ENCODE measurements around the gene ACTA1.
"Not testable (repeated sequence)": the region's sequence is repeated elsewhere in the genome, so short reads cannot be mapped to it uniquely, and the experiment has no call there.

The ACTA1 gene

GRCh38 chr1:229409616-229410369, 24.1 kb downstream of the ACTA1 start:
- DNase-seq (ENCODE audit: low spot score): peak; percentile 35

- peak; percentile 17 for DNase-seq (ENCODE audit: low spot score)
These were observed 25.3 kb downstream of the ACTA1 start for GRCh38 chr1:229408458-229409037.

DNA sequence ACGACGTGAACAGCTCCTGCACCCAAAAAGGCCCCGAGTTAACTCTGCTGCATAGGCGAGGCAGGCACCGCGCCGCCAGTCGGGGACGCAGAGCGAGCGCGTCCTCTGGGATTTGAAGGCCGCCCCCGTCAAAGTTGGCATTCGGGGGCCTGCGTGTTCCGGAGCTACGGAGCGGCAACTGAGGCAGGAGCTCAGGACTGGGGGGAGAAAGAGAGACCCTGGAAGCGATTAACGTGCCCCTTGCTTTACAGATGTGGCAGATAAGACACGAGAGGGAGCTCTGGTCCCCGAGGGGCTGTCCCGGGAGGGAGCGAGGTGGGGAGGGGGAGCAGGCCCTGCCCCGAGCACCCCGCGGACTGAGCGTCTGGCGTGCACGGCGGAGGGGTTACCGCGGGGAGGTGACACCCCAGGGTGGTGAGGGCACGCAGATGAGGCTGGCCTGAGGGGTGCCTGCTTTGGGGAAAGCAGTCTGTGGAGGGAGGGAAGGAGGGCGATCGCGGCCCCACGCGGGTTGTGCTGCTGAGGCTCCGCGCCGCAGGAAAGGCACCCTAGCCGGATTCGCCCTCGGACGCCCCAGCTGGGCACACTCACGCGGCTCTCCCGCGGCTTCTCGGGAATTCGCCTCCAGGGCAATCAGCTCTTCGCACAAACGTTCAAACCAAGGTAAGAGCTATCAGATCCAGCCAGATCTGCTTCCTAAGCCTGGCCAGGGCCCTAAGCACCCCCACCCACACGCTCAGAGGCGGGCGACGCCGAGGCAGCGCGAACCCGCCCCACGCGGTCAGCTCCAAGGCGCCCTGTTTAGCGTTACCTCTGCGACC, 26.5 kb downstream of the ACTA1 start:
- DNase-seq (ENCODE audit: low spot score): no peak

- no peak for DNase-seq (ENCODE audit: low spot score)
These were observed 27.1 kb downstream of the ACTA1 start for GRCh38 chr1:229406798-229407197.

DNA sequence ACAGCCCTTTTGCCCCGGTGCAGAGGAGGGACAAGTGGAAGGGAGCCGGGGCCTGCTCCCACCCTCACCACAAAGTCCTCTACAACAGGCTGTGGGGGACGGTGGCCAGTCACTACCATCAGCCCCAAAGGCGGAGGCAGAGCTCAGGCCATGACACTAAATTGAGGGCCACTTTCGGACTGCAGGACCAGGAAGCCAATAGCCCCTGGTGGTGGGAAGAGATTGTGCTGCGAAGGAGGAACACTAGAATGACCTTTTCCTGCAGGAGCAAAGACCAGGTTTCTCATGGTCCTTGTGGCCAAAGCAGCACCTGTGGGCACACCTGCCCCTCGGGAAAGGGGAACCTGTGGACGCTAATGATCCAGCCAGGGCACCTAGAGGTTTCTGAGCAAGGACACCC, 30.3 kb downstream of the ACTA1 start:
- DNase-seq (ENCODE audit: low spot score): no peak

GRCh38 chr1:229402993-229403392, 30.9 kb downstream of the ACTA1 start:
- no peak for DNase-seq (ENCODE audit: low spot score)

DNA sequence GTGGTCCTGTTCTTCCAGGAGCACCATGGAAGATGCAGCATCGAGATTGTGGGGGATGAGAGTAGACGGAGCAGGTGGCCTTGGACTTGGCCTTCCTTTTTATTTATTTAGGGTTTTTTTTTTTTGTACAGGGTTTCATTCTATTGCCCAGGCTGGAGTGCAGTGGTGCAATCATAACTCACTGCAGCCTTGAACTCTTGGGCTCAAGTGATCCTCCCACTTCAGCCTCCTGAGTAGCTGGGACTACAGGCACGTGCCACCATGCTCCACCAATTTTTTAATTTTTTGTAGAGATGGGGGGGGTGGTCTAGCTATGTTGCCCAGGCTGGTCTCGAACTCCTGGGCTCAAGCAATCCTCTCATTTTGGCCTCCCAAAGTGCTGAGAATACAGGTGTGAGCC, 31.6 kb downstream of the ACTA1 start:
- not testable (repeated sequence) for DNase-seq (ENCODE audit: low spot score)

GRCh38 chr1:229397762-229398161, 36.1 kb downstream of the ACTA1 start:
- no peak for DNase-seq (ENCODE audit: low spot score)

- DNase-seq (ENCODE audit: low spot score): no peak
These were observed 37.2 kb downstream of the ACTA1 start for GRCh38 chr1:229396585-229397206.

GRCh38 chr1:229394517-229394916, 39.4 kb downstream of the ACTA1 start:
- not testable (repeated sequence) for DNase-seq (ENCODE audit: low spot score)

DNA sequence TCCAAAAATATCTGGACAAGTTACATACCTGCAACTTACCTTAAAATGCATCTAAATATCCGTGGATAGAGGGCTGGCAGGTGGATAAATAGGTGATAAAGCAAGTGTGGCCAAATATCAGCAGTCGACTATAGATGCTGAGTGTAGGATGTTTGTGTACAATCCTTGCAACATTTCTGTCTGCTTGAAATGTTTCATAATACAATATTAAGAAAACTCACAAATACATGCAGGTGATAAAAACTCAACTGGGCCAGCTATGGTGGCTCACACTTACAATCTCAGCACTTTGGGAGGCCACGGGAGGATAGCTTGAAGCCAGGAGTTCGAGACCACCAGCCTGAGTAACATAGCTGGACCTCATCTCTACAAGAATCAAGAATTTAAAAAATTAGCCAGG, 41.0 kb downstream of the ACTA1 start:
- no peak for DNase-seq (ENCODE audit: low spot score)

- no peak for DNase-seq (ENCODE audit: low spot score)
These were observed 43.8 kb downstream of the ACTA1 start for GRCh38 chr1:229390130-229390529.

DNA sequence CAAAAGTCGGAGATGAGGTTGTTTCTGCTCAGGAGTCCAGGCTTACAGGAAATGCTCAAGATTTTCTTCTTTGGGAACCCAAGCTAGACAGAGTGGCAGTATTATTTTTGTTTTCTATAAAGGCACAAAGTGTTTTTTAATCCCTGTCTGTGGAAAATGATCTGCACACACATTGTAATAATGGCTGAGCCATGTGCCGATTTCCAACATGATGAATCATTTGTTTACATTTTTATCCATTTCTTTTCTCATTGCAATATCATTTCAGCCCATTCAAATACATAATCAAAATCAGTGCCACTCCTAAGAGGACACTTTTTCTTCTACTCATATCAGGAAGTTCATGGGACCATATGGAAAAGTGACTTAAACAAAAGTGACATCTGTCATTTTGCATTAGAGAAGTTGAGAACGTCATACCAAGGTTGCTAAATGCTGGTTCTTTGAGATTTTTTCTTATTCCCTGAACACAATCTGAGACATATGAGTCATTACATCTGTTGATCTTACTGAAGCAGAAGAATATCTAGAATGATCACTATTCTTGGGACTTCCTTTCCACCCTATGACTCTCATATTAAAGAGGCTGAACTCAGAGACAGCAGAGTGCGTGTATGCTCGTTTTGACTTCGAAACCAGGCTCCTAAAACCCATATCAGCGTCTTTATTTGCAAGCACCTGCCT, 44.9 kb downstream of the ACTA1 start:
- DNase-seq (ENCODE audit: low spot score): no peak

DNA sequence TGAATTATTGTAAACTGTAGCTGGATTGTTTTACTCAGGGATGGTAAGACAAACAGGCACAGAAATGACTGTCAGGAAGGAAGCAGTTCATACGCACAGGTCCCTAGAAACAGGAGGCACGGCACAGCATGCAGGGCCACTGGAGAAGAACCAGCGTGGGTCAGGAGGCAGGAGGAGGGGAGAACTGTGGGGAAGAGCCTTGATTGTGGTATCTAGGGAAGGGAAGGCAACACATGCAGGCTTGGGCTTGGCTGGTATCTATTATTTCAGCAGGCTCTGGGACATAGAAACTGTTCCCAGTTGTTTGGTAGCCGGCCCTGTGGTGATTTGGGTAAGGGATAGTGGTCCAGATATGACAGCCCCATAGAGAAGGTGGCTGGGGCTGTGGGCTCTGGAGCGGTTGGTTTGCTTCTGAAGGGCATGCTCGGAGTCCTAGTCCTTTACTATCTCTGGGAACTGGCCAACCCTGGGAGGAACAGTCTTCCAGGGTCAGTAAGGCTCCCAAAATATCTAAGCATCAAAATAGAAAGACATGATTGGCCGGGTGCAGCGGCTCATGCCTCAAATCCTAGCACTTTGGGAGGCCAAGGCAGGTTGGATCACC, 47.9 kb downstream of the ACTA1 start:
- DNase-seq (ENCODE audit: low spot score): no peak

GRCh38 chr1:229384822-229385221, 49.1 kb downstream of the ACTA1 start:
- DNase-seq (ENCODE audit: low spot score): no peak

DNA sequence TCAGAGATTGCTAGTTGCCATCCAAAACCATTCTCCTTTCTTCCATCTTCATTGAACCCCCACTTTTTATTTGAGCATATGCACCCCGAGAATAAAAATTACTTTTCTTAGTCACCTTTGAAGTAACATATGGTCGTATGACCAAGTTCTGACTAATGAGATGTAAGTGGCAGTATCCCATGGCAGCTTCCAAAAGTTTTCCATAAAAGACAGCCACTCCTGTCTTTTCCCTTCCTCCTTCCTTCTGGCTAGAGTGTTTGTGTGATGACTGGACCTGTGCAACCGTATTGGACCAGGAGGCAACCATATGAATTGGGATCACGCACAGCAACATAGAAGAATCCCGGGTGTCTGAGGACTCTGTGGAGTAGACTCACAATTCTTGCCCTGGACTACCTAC, 49.9 kb downstream of the ACTA1 start:
- DNase-seq (ENCODE audit: low spot score): no peak

DNA sequence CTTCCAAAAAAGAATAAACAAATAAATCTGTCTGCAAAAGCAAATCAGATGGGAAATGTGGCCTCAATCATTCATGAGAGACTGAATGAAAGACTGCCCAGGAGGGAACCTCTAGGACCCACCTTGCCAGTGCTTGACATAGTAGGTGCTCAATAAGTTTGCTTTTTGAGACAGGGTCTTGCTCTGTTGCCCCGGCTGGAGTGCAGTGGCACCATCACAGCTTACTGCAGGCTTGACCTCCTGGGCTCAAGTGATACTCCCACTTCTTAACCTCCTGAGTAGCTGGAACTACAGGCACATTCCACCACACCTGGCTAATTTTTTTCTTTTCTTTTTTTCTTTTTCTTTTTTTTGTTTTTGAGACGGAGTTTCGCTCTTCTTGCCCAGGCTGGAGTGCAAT, 50.7 kb downstream of the ACTA1 start:
- no peak for DNase-seq (ENCODE audit: low spot score)
